Activated CD4-positive, alpha-beta T cell treated with anti-CD3 and anti-CD28 coated beads, Interleukin-2, amount 50 U/mL, for 1 hour (primary cell): ENCODE measurements around the gene KRTAP21-2.
"Not testable (repeated sequence)": the region's sequence is repeated elsewhere in the genome, so short reads cannot be mapped to it uniquely, and the experiment has no call there.

Source experiments
- DNase-seq: peaks from one replicate; pipeline ENCODE4 v3.0.0-alpha.2; 2020

Gene KRTAP21-2

GRCh38 chr21:30747159-30747558 lies at the start of gene KRTAP21-2:
Gene KRTAP21-2 (minus strand): TSS chr21:30747259. CDS start chr21:30747202, 57 bp downstream.
- no peak for DNase-seq

- no peak for DNase-seq
These were observed 46.7 kb upstream of the KRTAP21-2 start for GRCh38 chr21:30793581-30794314.

GRCh38 chr21:30779249-30779648 lies 32.2 kb upstream of the KRTAP21-2 start:
- DNase-seq, result no peak

GRCh38 chr21:30769724-30770431 lies 22.8 kb upstream of the KRTAP21-2 start:
- no peak for DNase-seq

- DNase-seq, result no peak
These were observed 13.7 kb upstream of the KRTAP21-2 start for GRCh38 chr21:30760776-30761175.

- DNase-seq, result no peak
These were observed 11.2 kb upstream of the KRTAP21-2 start for GRCh38 chr21:30758306-30758705.

GRCh38 chr21:30755328-30755727 lies 8.3 kb upstream of the KRTAP21-2 start, which contains the start of gene KRTAP21-1:
Gene KRTAP21-1 (minus strand): TSS chr21:30755428. CDS start chr21:30755378, 50 bp downstream.
- not testable (repeated sequence) for DNase-seq

GRCh38 chr21:30740462-30740861 lies 6.6 kb downstream of the KRTAP21-2 start:
- no peak for DNase-seq

GRCh38 chr21:30733026-30733425 lies 14.0 kb downstream of the KRTAP21-2 start:
- no peak for DNase-seq

GRCh38 chr21:30726726-30727125 lies 20.3 kb downstream of the KRTAP21-2 start:
- no peak for DNase-seq

- no peak for DNase-seq
These were observed 27.7 kb downstream of the KRTAP21-2 start for GRCh38 chr21:30719401-30719800.

GRCh38 chr21:30718239-30718909 lies 28.7 kb downstream of the KRTAP21-2 start, which contains the start of gene KRTAP21-3:
Gene KRTAP21-3 (minus strand): TSS chr21:30718777. CDS start chr21:30718759, 18 bp downstream.
- no peak for DNase-seq

GRCh38 chr21:30717105-30717504 lies 30.0 kb downstream of the KRTAP21-2 start:
- no peak for DNase-seq

GRCh38 chr21:30714946-30715345 lies 32.1 kb downstream of the KRTAP21-2 start:
- DNase-seq, result no peak

GRCh38 chr21:30714456-30714855 lies 32.6 kb downstream of the KRTAP21-2 start:
- no peak for DNase-seq

GRCh38 chr21:30713766-30714165 lies 33.3 kb downstream of the KRTAP21-2 start:
- DNase-seq, result no peak

- no peak for DNase-seq
These were observed 36.6 kb downstream of the KRTAP21-2 start for GRCh38 chr21:30710499-30710898.

GRCh38 chr21:30707409-30707808 lies 39.6 kb downstream of the KRTAP21-2 start:
- no peak for DNase-seq
